Measurements from ENCODE around the gene SPTBN5. TPM values are rescaled to one million over a fixed set of nuclear protein-coding genes. Genes with fewer than 3 reads are reported as not detected.

Gene SPTBN5
- total RNA-seq, 1 experiment from 2014 or later, result 2.1 TPM

Small RNA genes lying within 50 kb of the gene (microRNA-seq; reads per million reads assigned to microRNA genes)
- gene MIR4310 (ENCODE audit: unreplicated experiment), result not detected

Other genes starting within 250 kb of the SPTBN5 start
- 43.6 TPM for gene MGA, start 233.6 kb downstream of the SPTBN5 start, total RNA-seq (2021; ENCODE audit: unreplicated experiment)
- gene MAPKBP1, start 119.6 kb downstream of the SPTBN5 start, total RNA-seq (2021; ENCODE audit: unreplicated experiment), result 38.4 TPM
- 13.2 TPM for gene JMJD7, start 66.0 kb downstream of the SPTBN5 start, total RNA-seq (2021; ENCODE audit: unreplicated experiment)
- 4.7 TPM for gene PLA2G4B, start 55.2 kb downstream of the SPTBN5 start, total RNA-seq (2021; ENCODE audit: unreplicated experiment)
- 43.2 TPM for gene EHD4, start 78.5 kb upstream of the SPTBN5 start, total RNA-seq (2021; ENCODE audit: unreplicated experiment)
- not detected for gene PLA2G4E, start 127.0 kb upstream of the SPTBN5 start, total RNA-seq (2021; ENCODE audit: unreplicated experiment)
- gene PLA2G4D, start 200.5 kb upstream of the SPTBN5 start, total RNA-seq (2021; ENCODE audit: unreplicated experiment), result not detected